Esophagus muscularis mucosa (tissue), 4 donors: ENCODE results near the gene DNAH6. TPM values are rescaled to one million over a fixed set of nuclear protein-coding genes. Genes with fewer than 3 reads are reported as not detected.

Experiments
- DNase-seq: peaks from one replicate; pipeline ENCODE4 v3.0.0-alpha.2; 2017; ENCODE audit errors: extremely low spot score
- H3K27ac ChIP-seq, 4 donors: fragments of 200-600 bp; sonication (generic); replicated peaks in 1 of 4; 1 replicate in 3 of 4; 2 replicates in 1 of 4; pipeline ENCODE4 v1.5.1; 2016 to 2019; ENCODE audit warnings: mild to moderate bottlenecking in 1 of 4
- H3K27me3 ChIP-seq, 4 donors: fragments of 200-600 bp; sonication (generic); one replicate each; pipeline versions ENCODE4 v1.5.1 to v1.6.0; 2016 to 2019
- H3K36me3 ChIP-seq, 4 donors: fragments of 200-600 bp; sonication (generic); one replicate each; pipeline ENCODE4 v1.5.1; 2016 to 2019
- H3K4me1 ChIP-seq, 4 donors: fragments of 200-600 bp; sonication (generic); one replicate each; pipeline ENCODE4 v1.5.1; 2016 to 2019
- H3K4me3 ChIP-seq, 4 donors: fragments of 200-600 bp; sonication (generic); 1 replicate in 2 of 4; 2 replicates in 2 of 4; pipeline ENCODE4 v1.5.1; 2016 to 2019; ENCODE audit warnings: mild to moderate bottlenecking in 4 of 4, moderate library complexity in 1 of 4
- H3K9me3 ChIP-seq, 4 donors: fragments of 200-600 bp; sonication (generic); 1 replicate in 3 of 4; 2 replicates in 1 of 4; pipeline ENCODE4 v1.5.1; 2016 to 2019
- CTCF ChIP-seq, 3 experiments: fragments of 200-600 bp in 2 of 3; fragments of 450-650 bp in 1 of 3; sonication (generic) in 2 of 3; IDR thresholded peaks; one replicate each; pipeline ENCODE4 v1.5.1; 2017 to 2019; ENCODE audit warnings: antibody characterized with exemption in 3 of 3, mild to moderate bottlenecking in 2 of 3, moderate library complexity in 1 of 3
- EP300 ChIP-seq: sonication (generic); formaldehyde crosslinking; IDR thresholded peaks from one replicate; pipeline ENCODE4 v1.6.1; 2017; ENCODE audit warnings: antibody characterized with exemption
- POLR2A ChIP-seq: fragments of 450-650 bp; IDR thresholded peaks from one replicate; pipeline ENCODE4 v1.6.1; 2017; ENCODE audit warnings: antibody characterized with exemption, moderate library complexity, mild to moderate bottlenecking, low read depth
- POLR2AphosphoS5 ChIP-seq, 2 donors: sonication (generic); formaldehyde crosslinking; IDR thresholded peaks; one replicate each; pipeline ENCODE4 v1.6.1; 2017; ENCODE audit warnings: antibody characterized with exemption in 2 of 2
- WGBS: methylation state at CpG from one replicate; pipeline ENCODE4 v1.1.5; 2018; 5-methylcytosine and 5-hydroxymethylcytosine counted together
- intact Hi-C: fragments of 100-400 bp; cut with DNase I; formaldehyde crosslinking; loops from one replicate; pipeline ENCODE4 v1.15.1; 2023
- total RNA-seq, 4 donors: library from RNA; depleted of rRNA; stranded (reverse); fragments of >200 nt; gene quantifications; one replicate each; pipeline versions ENCODE4 v1.1.0 to v1.2.1, GENCODE V29; 2016

Gene DNAH6
- total RNA-seq, 4 donors from 2014 or later: 0.11 to 0.42 (median 0.23) TPM

- intact Hi-C loops: no loop called here
- no peak for DNase-seq
- Histone ChIP-seq H3K27me3 (no peaks in the 10 kb centered on the region), H3K4me3 (no peak overlapping the region), H3K4me1 (no peaks in the 10 kb centered on the region), H3K27ac (no peak overlapping the region), H3K9me3 (no peaks in the 10 kb centered on the region), H3K36me3 (no peaks in the 10 kb centered on the region)
- no peak for TF ChIP-seq CTCF (IDR thresholded peaks at IDR 0.05)
- no peak for TF ChIP-seq EP300
- TF ChIP-seq POLR2AphosphoS5 (IDR thresholded peaks at IDR 0.05): no peak
- TF ChIP-seq POLR2A: no peak
These were observed 270.3 kb downstream of the DNAH6 start for GRCh38 chr2:84786601-84787000.

DNA sequence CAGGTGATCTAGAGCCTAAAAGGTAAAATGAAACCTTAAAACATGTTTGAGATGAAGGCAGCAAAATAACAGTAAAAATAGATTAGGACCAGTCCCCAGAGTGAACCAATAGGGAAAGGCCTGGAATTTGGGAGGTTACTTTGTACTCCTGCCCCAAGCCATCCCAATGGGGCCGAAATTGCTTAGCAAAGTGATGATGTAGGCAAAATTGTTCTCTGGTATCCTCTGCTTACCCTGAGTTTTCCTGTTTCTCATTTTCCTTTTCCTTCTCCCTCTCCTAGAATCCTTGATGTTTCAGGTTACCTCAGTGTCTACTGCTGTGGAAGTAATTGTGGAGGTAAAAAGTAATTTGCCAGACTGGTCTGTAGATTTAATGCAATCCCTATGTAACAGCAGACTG, 271.7 kb downstream of the DNAH6 start:
- Histone ChIP-seq H3K9me3 (no peaks in the 10 kb centered on the region), H3K27ac (no peak overlapping the region), H3K4me1 (no peaks in the 10 kb centered on the region), H3K27me3 (no peaks in the 10 kb centered on the region), H3K4me3 (no peak overlapping the region), H3K36me3 (no peaks in the 10 kb centered on the region)
- TF ChIP-seq POLR2A: no peak
- no peak for TF ChIP-seq CTCF (IDR thresholded peaks at IDR 0.05)
- no peak for TF ChIP-seq EP300
- TF ChIP-seq POLR2AphosphoS5 (IDR thresholded peaks at IDR 0.05): no peak
- intact Hi-C loops: no loop called here
- WGBS: 88% methylated on average over 1 of the region's 1 CpG
- no peak for DNase-seq

DNA sequence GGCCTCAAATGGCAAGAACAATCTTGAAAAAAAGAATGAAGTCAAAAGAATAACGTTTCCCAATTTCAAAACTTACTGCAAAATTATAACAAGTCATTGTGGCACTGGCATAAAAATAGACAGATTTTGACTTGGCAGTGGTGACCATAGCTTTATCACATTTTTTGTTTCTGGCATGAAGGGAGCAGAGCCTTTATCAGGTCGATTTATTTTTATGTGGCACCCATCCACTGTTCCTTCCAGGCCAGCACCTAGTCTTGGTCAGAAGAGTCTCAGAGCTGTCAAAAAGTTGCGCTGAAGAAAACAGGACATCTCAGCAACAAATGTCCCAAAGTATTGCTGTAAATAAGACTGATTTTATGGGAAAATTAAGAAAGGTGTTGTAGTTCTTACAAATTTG, 272.2 kb downstream of the DNAH6 start:
- H3K4me3 ChIP-seq: no peak overlapping the region
- DNase-seq: no peak
- no peaks in the 10 kb centered on the region for H3K4me1 ChIP-seq
- H3K27me3 ChIP-seq: no peaks in the 10 kb centered on the region
- intact Hi-C loops: no loop called here
- H3K36me3 ChIP-seq: no peaks in the 10 kb centered on the region
- TF ChIP-seq EP300 (no peak), CTCF (IDR thresholded peaks at IDR 0.05) (no peak), POLR2AphosphoS5 (IDR thresholded peaks at IDR 0.05) (no peak), POLR2A (no peak)
- 80% methylated on average over 3 of the region's 3 CpGs for WGBS
- H3K9me3 ChIP-seq: peaks cover 0 to 2% (median 0%) of the 10 kb centered on the region in 4 donors
- no peak overlapping the region for H3K27ac ChIP-seq

DNA sequence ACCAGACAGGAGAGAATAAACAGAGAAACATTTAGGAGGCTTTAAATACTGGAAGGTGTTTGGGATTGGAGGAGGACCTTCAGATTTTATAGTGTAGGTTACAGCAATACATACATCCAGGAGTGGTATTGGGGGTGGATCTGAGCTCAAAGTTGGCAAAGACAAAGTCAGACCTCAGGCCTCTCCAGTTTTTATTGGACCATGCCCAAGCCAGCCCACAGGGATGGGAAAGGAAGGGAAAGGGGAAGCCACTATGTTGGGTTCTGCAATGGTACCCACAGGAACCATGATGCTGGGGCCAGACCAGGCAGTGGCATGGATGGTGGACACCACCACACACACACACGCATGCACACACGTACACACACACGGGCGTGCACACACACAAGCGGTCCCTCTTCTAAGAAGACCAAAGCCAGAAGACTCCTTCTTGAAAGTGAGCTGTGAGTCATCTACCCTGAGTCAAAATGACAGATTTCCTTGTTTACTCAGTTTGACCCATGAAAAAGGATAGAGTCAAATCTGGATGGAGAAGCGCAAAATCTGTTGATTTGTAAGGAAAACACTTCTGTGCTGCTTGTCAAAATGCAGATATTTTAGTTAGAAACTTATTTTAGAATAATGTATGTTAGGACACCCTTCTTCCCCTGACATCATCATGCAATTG, 276.7 kb downstream of the DNAH6 start:
- H3K36me3 ChIP-seq: no peaks in the 10 kb centered on the region
- no peaks in the 10 kb centered on the region for H3K4me1 ChIP-seq
- H3K9me3 ChIP-seq: peaks cover 0 to 5% (median 0%) of the 10 kb centered on the region in 4 donors
- H3K27ac ChIP-seq: no peak overlapping the region
- TF ChIP-seq CTCF (IDR thresholded peaks at IDR 0.05): no peak
- TF ChIP-seq POLR2A: no peak
- no peak for TF ChIP-seq EP300
- no peak for TF ChIP-seq POLR2AphosphoS5 (IDR thresholded peaks at IDR 0.05)
- WGBS: 91% methylated on average over 6 of the region's 6 CpGs
- no peaks in the 10 kb centered on the region for H3K27me3 ChIP-seq
- H3K4me3 ChIP-seq: no peak overlapping the region
- DNase-seq: no peak
- intact Hi-C loops: no loop called here

DNA sequence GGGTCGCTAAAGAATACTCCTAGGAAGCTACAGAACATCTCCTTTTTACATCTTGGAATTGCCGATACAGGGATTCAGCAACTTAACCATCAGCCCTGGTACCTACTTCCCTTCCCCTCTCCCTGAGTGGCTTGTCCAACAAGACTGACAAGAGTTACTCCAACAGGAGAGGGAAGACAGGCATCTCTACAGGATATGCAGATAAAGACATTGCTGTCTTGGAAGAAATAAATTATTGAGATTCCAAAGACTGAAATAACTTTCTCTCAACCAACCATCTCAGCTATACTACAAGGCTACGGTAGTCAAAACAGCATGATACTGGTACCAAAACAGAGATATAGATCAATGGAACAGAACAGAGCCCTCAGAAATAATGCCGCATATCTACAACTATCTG, 277.3 kb downstream of the DNAH6 start:
- H3K4me3 ChIP-seq: no peak overlapping the region
- no peaks in the 10 kb centered on the region for H3K4me1 ChIP-seq
- no peak for DNase-seq
- intact Hi-C loops: no loop called here
- H3K36me3 ChIP-seq: no peaks in the 10 kb centered on the region
- H3K27me3 ChIP-seq: no peaks in the 10 kb centered on the region
- TF ChIP-seq EP300 (no peak), POLR2A (no peak), POLR2AphosphoS5 (IDR thresholded peaks at IDR 0.05) (no peak), CTCF (IDR thresholded peaks at IDR 0.05) (no peak)
- peaks cover 0 to 5% (median 0%) of the 10 kb centered on the region in 4 donors for H3K9me3 ChIP-seq
- WGBS: 94% methylated on average over 4 of the region's 4 CpGs
- H3K27ac ChIP-seq: no peak overlapping the region
